Ectodermal cell (in vitro differentiated cells): ENCODE data around the gene RARB.

Source experiments
- H3K27ac ChIP-seq: 2 replicates; pipeline ENCODE4 v1.7.0; 2013; ENCODE audit warnings: mild to moderate bottlenecking, low read depth, low read length; ENCODE audit not compliant: insufficient read depth, poor library complexity, severe bottlenecking
- H3K27me3 ChIP-seq: 2 replicates; pipeline ENCODE4 v1.7.0; 2013; ENCODE audit warnings: mild to moderate bottlenecking, low read length; ENCODE audit not compliant: insufficient read depth, control insufficient read depth, poor library complexity, severe bottlenecking
- H3K36me3 ChIP-seq: one replicate; pipeline ENCODE4 v1.7.0; 2013; ENCODE audit warnings: low read length; ENCODE audit not compliant: control insufficient read depth, insufficient read depth
- H3K4me1 ChIP-seq: one replicate; pipeline ENCODE4 v1.7.0; 2013; ENCODE audit warnings: low read length; ENCODE audit not compliant: control insufficient read depth, insufficient read depth
- H3K4me3 ChIP-seq: 2 replicates; pipeline ENCODE4 v1.7.0; 2013; ENCODE audit warnings: low read depth, low read length, control low read depth; ENCODE audit not compliant: insufficient read depth
- H3K9me3 ChIP-seq: 2 replicates; pipeline ENCODE4 v1.7.0; 2013; ENCODE audit warnings: mild to moderate bottlenecking, low read length, moderate library complexity; ENCODE audit not compliant: control insufficient read depth
- WGBS, 2 experiments: methylation state at CpG; one replicate each; pipeline ENCODE4 v1.1.7; 2013; ENCODE audit warnings: missing lambda C conversion rate in 2 of 2; 5-methylcytosine and 5-hydroxymethylcytosine counted together

Gene RARB

DNA sequence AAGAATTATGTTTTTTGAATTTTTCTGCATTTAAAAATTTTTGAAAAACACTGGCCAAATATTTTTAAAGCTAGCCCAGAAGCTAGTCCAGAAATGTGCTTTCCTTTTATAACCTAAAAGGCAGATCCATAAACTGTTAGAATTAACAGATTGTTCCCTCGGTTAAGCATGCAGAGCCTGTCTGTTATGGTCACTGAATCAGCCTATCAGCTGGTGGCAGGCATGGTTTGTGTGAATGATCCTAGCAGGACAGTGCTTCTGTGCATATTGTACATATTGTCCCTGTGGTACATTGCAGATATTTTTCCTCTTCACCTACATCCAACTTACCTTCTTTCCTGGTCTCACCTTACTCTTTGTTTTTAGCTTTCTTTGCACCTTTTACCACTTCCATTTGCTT is 53.3 kb downstream of the RARB start:
- H3K4me1 ChIP-seq: no peaks in the 10 kb centered on the region
- no peak overlapping the region for H3K4me3 ChIP-seq
- no peaks in the 10 kb centered on the region for H3K36me3 ChIP-seq
- no peak overlapping the region for H3K27ac ChIP-seq
- H3K27me3 ChIP-seq: no peaks in the 10 kb centered on the region
- WGBS, 2 experiments: 86 to 94% methylated on average over 1 of the region's 1 CpG
- no peaks in the 10 kb centered on the region for H3K9me3 ChIP-seq

GRCh38 chr3:25483456-25483855 is 55.4 kb downstream of the RARB start:
- Histone ChIP-seq H3K4me1 (no peaks in the 10 kb centered on the region), H3K27ac (no peak overlapping the region), H3K27me3 (no peaks in the 10 kb centered on the region), H3K36me3 (no peaks in the 10 kb centered on the region), H3K9me3 (no peaks in the 10 kb centered on the region), H3K4me3 (no peak overlapping the region)
- WGBS, 2 experiments: 93 to 100% methylated on average over 1 of the region's 1 CpG

DNA sequence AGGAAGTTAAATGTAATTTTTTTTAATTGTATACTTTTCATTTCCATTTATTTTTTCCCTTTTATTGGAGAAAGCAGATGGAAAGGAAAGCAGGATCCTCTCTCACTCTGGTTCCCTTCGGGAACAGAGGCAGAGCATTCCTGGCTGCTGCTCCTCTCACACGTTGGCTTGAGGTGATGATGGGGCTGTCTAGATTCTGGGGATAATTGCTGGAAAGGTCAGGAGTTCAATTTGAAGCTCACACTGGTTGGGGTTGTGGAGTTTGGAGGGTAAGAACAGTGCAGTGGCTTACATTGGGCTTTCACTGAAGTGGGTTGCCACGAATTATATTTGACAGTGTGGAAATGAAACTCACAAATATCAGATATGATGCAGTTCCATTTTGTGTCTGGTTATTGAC is 57.6 kb downstream of the RARB start:
- no peaks in the 10 kb centered on the region for H3K27me3 ChIP-seq
- no peak overlapping the region for H3K4me3 ChIP-seq
- WGBS, 2 experiments: 83 to 86% methylated on average over 3 of the region's 3 CpGs
- H3K36me3 ChIP-seq: no peaks in the 10 kb centered on the region
- H3K4me1 ChIP-seq: no peaks in the 10 kb centered on the region
- H3K9me3 ChIP-seq: no peaks in the 10 kb centered on the region
- H3K27ac ChIP-seq: no peak overlapping the region

DNA sequence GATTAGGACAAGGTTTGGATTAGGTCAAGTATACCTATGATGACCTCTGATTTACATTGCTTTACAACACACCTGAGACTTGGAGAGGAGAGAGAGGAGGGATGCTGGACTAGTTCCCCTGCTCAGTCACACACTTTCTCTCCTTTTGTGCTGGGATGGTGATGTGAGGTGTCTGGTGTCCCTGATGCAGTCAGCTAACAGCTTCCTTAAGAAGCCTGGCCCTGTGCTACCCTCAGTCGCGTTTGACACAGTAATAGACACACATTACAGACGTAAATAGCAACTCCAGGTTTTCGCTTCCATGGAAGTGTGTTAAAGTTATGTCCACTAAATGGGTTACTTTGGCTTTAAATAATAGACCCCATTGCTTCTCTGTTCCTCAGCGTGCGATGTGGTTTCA is 58.9 kb downstream of the RARB start:
- no peak overlapping the region for H3K4me3 ChIP-seq
- H3K36me3 ChIP-seq: no peaks in the 10 kb centered on the region
- no peaks in the 10 kb centered on the region for H3K27me3 ChIP-seq
- no peaks in the 10 kb centered on the region for H3K9me3 ChIP-seq
- no peak overlapping the region for H3K27ac ChIP-seq
- 89 to 93% methylated on average over 6 of the region's 6 CpGs for WGBS, 2 experiments
- H3K4me1 ChIP-seq: no peaks in the 10 kb centered on the region

GRCh38 chr3:25489858-25490593 is 62.0 kb downstream of the RARB start:
- Histone ChIP-seq H3K4me3 (no peak overlapping the region), H3K9me3 (no peaks in the 10 kb centered on the region), H3K36me3 (no peaks in the 10 kb centered on the region), H3K27ac (no peak overlapping the region), H3K4me1 (no peaks in the 10 kb centered on the region), H3K27me3 (no peaks in the 10 kb centered on the region)
- 70 to 81% methylated on average over 6 of the region's 7 CpGs for WGBS, 2 experiments

- H3K36me3 ChIP-seq: no peaks in the 10 kb centered on the region
- no peak overlapping the region for H3K27ac ChIP-seq
- H3K4me3 ChIP-seq: no peak overlapping the region
- no peaks in the 10 kb centered on the region for H3K9me3 ChIP-seq
- no peaks in the 10 kb centered on the region for H3K27me3 ChIP-seq
- 86 to 100% methylated on average over 1 to 3 of the region's 3 CpGs for WGBS, 2 experiments
- no peaks in the 10 kb centered on the region for H3K4me1 ChIP-seq
Measured at GRCh38 chr3:25493246-25493645, 65.2 kb downstream of the RARB start.

DNA sequence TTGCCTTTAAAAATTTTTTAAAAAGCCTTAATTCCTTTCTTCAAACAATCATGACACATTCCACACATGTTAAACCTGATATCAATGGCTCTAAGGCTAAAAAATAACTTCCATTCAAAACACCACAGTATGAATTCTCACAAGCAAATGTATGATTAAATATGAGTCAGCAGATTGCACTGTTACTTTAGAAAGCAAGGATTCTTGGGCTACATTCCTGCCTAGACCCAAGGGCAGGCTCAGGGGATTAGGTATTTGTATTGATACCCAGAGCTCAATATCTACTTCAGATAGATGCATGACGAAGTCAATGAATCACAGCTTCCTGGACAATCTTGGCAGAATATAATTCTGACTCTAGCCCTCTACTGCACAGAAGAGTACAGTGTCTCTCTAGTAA is 65.7 kb downstream of the RARB start:
- WGBS, 2 experiments: 94 to 97% methylated on average over 1 of the region's 1 CpG
- H3K36me3 ChIP-seq: no peaks in the 10 kb centered on the region
- no peak overlapping the region for H3K27ac ChIP-seq
- no peak overlapping the region for H3K4me3 ChIP-seq
- no peaks in the 10 kb centered on the region for H3K4me1 ChIP-seq
- no peaks in the 10 kb centered on the region for H3K27me3 ChIP-seq
- no peaks in the 10 kb centered on the region for H3K9me3 ChIP-seq

GRCh38 chr3:25495304-25495703 is 67.2 kb downstream of the RARB start:
- H3K9me3 ChIP-seq: no peaks in the 10 kb centered on the region
- no peaks in the 10 kb centered on the region for H3K27me3 ChIP-seq
- no peaks in the 10 kb centered on the region for H3K36me3 ChIP-seq
- WGBS, 2 experiments: 92 to 100% methylated on average over 1 of the region's 1 CpG
- H3K27ac ChIP-seq: no peak overlapping the region
- no peak overlapping the region for H3K4me3 ChIP-seq
- no peaks in the 10 kb centered on the region for H3K4me1 ChIP-seq

DNA sequence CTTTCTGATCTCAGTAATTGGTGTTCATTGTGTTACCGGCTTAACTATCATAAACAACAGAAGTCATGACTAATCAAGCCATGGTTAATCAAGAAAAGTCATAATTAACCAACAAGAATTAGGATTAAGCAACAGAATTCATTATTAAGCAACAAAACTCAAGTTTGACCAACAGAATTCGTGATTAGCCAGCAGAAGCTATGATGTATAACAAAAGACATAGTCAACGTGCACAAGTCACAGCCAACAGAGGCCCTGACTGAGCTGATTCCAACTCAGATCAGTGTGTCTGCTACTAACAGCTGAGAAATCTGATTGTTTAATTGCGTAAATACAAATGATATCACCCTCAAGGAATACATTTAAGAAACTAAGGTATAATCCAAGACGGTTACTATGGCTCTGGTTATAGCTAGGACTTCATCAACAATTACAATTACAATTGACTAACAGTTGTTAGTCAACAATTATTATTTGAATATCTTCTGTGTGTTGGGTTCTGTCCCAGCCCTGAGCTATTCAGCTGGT is 67.7 kb downstream of the RARB start:
- no peaks in the 10 kb centered on the region for H3K27me3 ChIP-seq
- 96 to 97% methylated on average over 3 to 5 of the region's 5 CpGs for WGBS, 2 experiments

GRCh38 chr3:25497096-25497495 is 69.0 kb downstream of the RARB start:
- Histone ChIP-seq H3K27ac (no peak overlapping the region), H3K36me3 (no peaks in the 10 kb centered on the region), H3K4me3 (no peak overlapping the region), H3K4me1 (no peaks in the 10 kb centered on the region), H3K27me3 (no peaks in the 10 kb centered on the region), H3K9me3 (no peaks in the 10 kb centered on the region)
- WGBS, 2 experiments: 89 to 90% methylated on average over 10 of the region's 10 CpGs

More for the DNA sequence above, 67.7 kb downstream of the RARB start:
- Histone ChIP-seq H3K36me3 (no peaks in the 10 kb centered on the region), H3K4me3 (no peak overlapping the region), H3K4me1 (no peaks in the 10 kb centered on the region), H3K27ac (no peak overlapping the region), H3K9me3 (no peaks in the 10 kb centered on the region)
